CD4-positive, alpha-beta T cell treated with Interleukin-17A for 1 hour (primary cell): Measurements from ENCODE around the gene NFATC1.

Source experiments
- DNase-seq: peaks from one replicate; pipeline ENCODE4 v3.0.0-alpha.2; 2020

NFATC1 gene

DNA sequence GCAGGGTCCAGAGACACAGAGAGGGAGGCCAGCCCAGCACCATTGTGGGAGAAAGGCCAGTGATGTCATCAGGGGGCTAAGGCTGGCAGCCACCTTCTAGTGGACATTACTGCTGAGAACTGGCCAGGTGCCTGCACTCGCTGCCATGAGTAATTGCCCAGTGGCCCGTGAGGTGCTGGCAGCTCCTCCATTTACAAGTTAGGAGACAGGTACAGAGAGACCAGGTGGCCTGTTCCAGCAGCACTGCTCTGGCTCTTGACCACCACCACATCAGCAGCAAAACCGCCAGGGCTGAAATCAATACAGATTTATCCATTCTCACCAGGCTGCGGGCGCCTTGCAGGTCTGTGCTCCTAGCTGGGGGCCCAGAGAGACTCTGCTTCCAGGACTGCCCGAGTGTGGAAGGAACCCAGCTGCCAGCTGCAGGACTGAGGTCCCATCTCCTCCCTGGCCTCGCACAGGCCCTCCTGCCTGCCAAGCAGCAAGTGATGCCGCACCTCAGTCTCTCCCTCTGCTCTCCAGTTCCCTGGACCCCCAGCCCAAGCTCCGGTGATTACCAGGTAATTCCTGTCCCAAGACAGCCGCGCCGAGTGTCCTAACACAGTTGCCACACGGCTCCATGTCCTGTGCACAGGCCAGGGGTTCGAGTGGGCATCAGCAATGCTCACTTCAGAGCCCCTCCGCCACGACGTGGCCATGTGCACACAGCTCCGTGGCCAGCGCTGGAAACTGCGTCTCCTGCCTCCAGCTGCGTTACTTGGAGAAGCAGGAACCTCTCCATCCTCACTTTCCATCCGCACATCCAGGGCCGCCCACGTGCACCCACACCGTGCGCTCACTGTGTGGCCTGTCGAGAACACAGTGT lies 182.9 kb downstream of the NFATC1 start:
- DNase-seq, result no peak
